Measurements from ENCODE around the gene NBAS. TPM values are rescaled to one million over a fixed set of nuclear protein-coding genes. Genes with fewer than 3 reads are reported as not detected.

NBAS gene
- total RNA-seq, 2 experiments from 2014 or later: 24.4 to 28.8 TPM

- Histone ChIP-seq H4K20me1 (ENCODE audit: insufficient read depth, low read length) (no peaks in the 10 kb centered on the region), H3K9me2 (ENCODE audit: insufficient read depth, low read length) (no peaks in the 10 kb centered on the region), H3K9me3 (ENCODE audit: low read length) (no peaks in the 10 kb centered on the region), H2AFZ (ENCODE audit: low read length) (no peak overlapping the region), H3K79me2 (ENCODE audit: insufficient read depth, low read depth, low read length) (no peaks in the 10 kb centered on the region), H3K4me1 (ENCODE audit: insufficient read depth, low read length, poor library complexity, severe bottlenecking) (no peaks in the 10 kb centered on the region), H3K27ac (ENCODE audit: low read depth, low read length, poor library complexity, severe bottlenecking) (no peak overlapping the region), H3K4me3 (ENCODE audit: low read depth, low read length, poor library complexity, severe bottlenecking) (no peak overlapping the region), H3K4me2 (ENCODE audit: low read length) (no peak overlapping the region), H3K36me3 (ENCODE audit: insufficient read depth, low read length) (no peaks in the 10 kb centered on the region)
- CTCF ChIA-PET (ENCODE audit: unreplicated experiment): no interaction called here
- no peak for TF ChIP-seq EZH2phosphoT487 (IDR thresholded peaks at IDR 0.05; ENCODE audit: borderline replicate concordance, low read depth, low read length)
- TF ChIP-seq, protein P1, sequence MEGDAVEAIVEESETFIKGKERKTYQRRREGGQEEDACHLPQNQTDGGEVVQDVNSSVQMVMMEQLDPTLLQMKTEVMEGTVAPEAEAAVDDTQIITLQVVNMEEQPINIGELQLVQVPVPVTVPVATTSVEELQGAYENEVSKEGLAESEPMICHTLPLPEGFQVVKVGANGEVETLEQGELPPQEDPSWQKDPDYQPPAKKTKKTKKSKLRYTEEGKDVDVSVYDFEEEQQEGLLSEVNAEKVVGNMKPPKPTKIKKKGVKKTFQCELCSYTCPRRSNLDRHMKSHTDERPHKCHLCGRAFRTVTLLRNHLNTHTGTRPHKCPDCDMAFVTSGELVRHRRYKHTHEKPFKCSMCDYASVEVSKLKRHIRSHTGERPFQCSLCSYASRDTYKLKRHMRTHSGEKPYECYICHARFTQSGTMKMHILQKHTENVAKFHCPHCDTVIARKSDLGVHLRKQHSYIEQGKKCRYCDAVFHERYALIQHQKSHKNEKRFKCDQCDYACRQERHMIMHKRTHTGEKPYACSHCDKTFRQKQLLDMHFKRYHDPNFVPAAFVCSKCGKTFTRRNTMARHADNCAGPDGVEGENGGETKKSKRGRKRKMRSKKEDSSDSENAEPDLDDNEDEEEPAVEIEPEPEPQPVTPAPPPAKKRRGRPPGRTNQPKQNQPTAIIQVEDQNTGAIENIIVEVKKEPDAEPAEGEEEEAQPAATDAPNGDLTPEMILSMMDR (conservative IDR thresholded peaks at IDR 0.05; ENCODE audit: low read length): no peak
- no TSS peak for BruUV-seq (replicated peaks)
- intact Hi-C loops (cut with micrococcal nuclease; ENCODE audit: unreplicated experiment): no loop called here
- POLR2A ChIA-PET: no interaction called here
- DNase-seq (ENCODE audit: low spot score): no peak
Observed at GRCh38 chr2:15389895-15390294, 171.2 kb downstream of the NBAS start.

DNA sequence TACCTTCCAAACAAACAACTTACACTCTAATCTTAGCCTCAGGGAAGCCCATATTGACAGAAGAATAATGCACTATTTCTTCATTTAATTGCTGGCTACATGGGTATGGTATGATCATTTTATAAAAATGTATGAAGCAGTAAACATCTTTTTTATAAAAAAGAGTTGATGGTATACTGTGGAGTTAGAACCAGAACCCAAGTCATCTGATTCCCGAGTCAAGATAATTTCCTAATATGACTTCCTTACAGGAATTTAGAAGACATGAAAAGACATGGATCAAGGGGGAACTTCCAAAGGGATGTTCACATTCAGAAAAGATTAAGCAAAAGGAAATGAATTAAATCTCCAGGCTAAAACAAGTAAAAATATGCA, 171.8 kb downstream of the NBAS start:
- H3K4me2 ChIP-seq (ENCODE audit: low read length): no peak overlapping the region
- no peaks in the 10 kb centered on the region for H3K36me3 ChIP-seq (ENCODE audit: insufficient read depth, low read length)
- ChIA-PET CTCF (ENCODE audit: unreplicated experiment) (no interaction called here), POLR2A (no interaction called here)
- DNase-seq (ENCODE audit: low spot score): no peak
- TF ChIP-seq, protein P1 (conservative IDR thresholded peaks at IDR 0.05; ENCODE audit: low read length): no peak
- TF ChIP-seq EZH2phosphoT487 (IDR thresholded peaks at IDR 0.05; ENCODE audit: borderline replicate concordance, low read depth, low read length): no peak
- no peak overlapping the region for H2AFZ ChIP-seq (ENCODE audit: low read length)
- no peaks in the 10 kb centered on the region for H4K20me1 ChIP-seq (ENCODE audit: insufficient read depth, low read length)
- no peak overlapping the region for H3K27ac ChIP-seq (ENCODE audit: low read depth, low read length, poor library complexity, severe bottlenecking)
- no peaks in the 10 kb centered on the region for H3K4me1 ChIP-seq (ENCODE audit: insufficient read depth, low read length, poor library complexity, severe bottlenecking)
- no peak overlapping the region for H3K4me3 ChIP-seq (ENCODE audit: low read depth, low read length, poor library complexity, severe bottlenecking)
- no TSS peak for BruUV-seq (replicated peaks)
- no peaks in the 10 kb centered on the region for H3K79me2 ChIP-seq (ENCODE audit: insufficient read depth, low read depth, low read length)
- H3K9me2 ChIP-seq (ENCODE audit: insufficient read depth, low read length): no peaks in the 10 kb centered on the region
- H3K9me3 ChIP-seq (ENCODE audit: low read length): no peaks in the 10 kb centered on the region
- intact Hi-C loops (cut with micrococcal nuclease; ENCODE audit: unreplicated experiment): no loop called here

DNA sequence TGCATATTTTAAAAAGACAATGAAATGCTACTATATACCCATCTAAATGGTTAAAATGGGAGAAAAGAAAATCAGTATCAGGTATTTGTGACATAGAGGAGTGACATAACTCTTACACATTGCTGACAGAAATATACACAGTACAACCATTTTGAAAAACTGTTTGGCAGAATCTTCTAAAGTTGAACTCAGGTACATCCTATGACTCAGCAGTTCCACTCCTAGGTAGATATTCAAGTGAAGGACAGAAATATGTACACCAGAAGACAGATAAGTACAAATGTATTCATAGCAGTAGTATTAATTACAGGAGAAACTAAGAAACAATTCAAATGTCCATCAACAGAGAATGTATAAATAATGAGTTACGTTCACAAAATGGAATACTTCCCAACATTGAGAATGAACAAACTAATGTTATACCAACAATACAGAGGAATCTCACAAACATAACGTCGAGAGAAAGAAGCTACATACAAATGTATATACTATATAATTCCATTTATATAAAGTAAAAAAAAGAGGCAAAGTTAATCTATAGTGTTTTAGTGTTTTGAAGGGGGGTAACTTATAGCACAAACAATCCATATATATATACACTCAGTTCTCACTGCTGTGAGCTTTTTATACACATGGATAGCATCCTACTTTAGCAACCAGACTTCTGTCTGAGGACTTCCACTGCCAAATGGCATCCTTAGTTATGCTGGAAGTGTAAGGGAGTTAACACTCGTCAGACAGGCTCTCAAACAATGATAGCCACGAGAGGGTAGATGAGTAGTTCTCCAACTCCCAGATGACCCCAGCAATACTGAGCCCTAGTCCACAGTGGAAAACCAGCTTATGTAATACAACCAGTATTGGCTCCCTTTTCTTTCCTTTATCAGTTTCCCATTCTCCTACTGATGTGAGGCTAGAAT, 172.5 kb downstream of the NBAS start:
- no peak overlapping the region for H3K4me3 ChIP-seq (ENCODE audit: low read depth, low read length, poor library complexity, severe bottlenecking)
- H3K79me2 ChIP-seq (ENCODE audit: insufficient read depth, low read depth, low read length): no peaks in the 10 kb centered on the region
- no peak overlapping the region for H2AFZ ChIP-seq (ENCODE audit: low read length)
- H3K9me3 ChIP-seq (ENCODE audit: low read length): no peaks in the 10 kb centered on the region
- H3K27ac ChIP-seq (ENCODE audit: low read depth, low read length, poor library complexity, severe bottlenecking): no peak overlapping the region
- H3K9me2 ChIP-seq (ENCODE audit: insufficient read depth, low read length): no peaks in the 10 kb centered on the region
- no peaks in the 10 kb centered on the region for H3K36me3 ChIP-seq (ENCODE audit: insufficient read depth, low read length)
- TF ChIP-seq, protein P1 (conservative IDR thresholded peaks at IDR 0.05; ENCODE audit: low read length): no peak
- no peak for TF ChIP-seq EZH2phosphoT487 (IDR thresholded peaks at IDR 0.05; ENCODE audit: borderline replicate concordance, low read depth, low read length)
- H3K4me2 ChIP-seq (ENCODE audit: low read length): no peak overlapping the region
- DNase-seq (ENCODE audit: low spot score): no peak
- ChIA-PET CTCF (ENCODE audit: unreplicated experiment) (no interaction called here), POLR2A (no interaction called here)
- H4K20me1 ChIP-seq (ENCODE audit: insufficient read depth, low read length): no peaks in the 10 kb centered on the region
- no peaks in the 10 kb centered on the region for H3K4me1 ChIP-seq (ENCODE audit: insufficient read depth, low read length, poor library complexity, severe bottlenecking)
- intact Hi-C loops (cut with micrococcal nuclease; ENCODE audit: unreplicated experiment): no loop called here
- BruUV-seq (replicated peaks): no TSS peak

Data from OCI-LY7 (cell line).